GM19468 (cell line): Measurements from ENCODE around the gene MAP2K7.
"Not testable (repeated sequence)": the region's sequence is repeated elsewhere in the genome, so short reads cannot be mapped to it uniquely, and the experiment has no call there.

ENCODE experiments used
- ATAC-seq: cut with Tn5 transposase; IDR thresholded peaks from one replicate; pipeline ENCODE4 v1.9.1; 2021; ENCODE audit warnings: mild to moderate bottlenecking, moderate library complexity, moderate number of reproducible peaks; ENCODE audit not compliant: unreplicated experiment; ENCODE audit errors: extremely low read depth

Gene MAP2K7

DNA sequence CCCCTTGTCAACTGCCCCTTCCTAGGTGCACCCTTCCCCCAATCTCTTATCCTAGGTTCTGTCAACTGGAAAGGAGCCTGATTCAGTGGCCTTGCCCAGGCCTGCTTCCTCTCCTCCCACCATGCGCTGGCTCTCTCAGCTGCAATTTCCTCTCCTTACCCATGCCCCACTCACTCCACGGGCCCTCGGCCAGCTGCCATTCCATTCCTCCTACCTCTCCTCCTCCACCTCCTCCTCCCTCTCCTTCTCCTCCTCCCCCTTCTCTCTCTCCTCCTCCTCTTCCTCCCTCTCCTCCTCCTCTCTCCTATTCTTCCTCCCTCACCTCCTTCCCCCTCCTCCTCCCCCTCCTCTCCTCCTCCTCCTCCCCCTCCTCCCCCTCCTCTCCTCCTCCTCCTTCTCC, 49.4 kb downstream of the MAP2K7 start:
- no peak for ATAC-seq

DNA sequence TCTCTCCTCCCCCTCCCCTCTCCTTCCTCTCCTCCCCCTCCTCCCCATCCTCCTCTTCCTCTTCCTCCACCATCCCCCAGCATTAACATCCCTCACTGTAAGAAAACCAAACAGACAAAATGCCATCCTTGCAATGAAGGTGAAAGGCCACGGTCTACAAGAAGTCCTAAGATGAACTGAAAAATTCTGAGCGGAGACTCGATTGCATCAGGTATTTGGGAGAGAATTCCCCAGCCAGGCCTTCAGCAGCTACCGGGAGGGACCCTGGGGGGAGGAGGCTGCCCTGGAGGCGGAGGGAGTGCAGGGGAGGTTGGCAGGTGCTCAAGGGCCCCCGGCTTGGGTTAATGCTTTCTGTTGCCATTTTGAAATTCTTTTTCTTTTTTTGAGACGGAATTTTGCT, 49.9 kb downstream of the MAP2K7 start:
- ATAC-seq, result no peak

DNA sequence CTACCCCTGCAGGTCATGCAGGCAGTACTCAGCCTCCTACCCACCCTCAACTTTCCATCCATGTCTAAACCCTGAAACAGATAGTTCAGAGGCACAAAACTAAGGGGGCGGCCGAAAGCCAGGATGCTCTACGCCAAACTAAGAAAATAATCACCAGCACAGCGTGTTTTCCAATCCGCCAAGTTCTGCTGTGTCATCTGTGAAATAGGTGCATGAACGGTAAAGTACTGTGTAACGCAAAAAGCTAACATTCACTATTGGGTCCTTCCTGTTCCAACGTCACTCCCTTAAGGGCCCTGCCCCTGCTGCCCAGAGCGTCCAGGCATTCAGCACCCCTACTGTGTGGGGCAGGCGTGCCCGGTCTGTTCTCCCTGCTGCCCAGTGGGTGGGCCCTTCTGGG, 52.0 kb downstream of the MAP2K7 start:
- ATAC-seq, result no peak

DNA sequence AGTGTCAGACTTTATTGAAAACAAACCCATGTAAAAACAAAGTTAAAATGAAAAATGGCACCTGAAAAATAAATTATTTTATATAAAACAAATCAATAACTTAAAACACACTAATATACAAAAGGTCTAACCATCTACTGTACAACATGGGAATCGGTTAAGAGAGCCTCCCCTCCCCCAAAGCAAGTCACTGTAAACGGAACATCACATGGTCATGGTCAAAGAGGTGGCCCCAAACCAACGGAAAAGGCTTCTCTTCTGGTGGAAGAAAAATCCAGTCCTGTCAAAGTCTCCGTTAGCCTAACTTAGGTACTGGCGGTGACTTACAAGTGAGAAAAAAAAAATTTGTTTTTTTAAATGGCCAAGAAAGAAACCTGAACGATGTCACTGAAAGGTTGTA, 55.5 kb downstream of the MAP2K7 start:
- ATAC-seq, result no peak

DNA sequence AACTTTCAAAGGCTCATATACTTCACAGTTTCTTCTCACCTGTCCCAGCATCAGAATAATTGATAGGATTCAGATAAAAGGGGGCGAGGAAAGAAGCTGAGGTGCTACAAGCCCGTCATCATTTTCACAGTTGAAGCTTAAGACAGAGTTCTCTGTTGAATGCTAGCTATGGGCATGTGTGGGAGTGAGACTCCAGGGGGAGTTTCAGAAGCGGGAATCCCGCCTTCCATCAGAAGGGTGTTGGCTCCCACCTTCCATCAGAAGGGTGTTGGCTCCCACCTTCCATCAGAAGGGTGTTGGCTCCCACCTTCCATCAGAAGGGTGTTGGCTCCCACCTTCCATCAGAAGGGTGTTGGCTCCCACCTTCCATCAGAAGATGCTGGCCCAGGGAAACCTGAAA, 57.4 kb downstream of the MAP2K7 start:
- not testable (repeated sequence) for ATAC-seq

DNA sequence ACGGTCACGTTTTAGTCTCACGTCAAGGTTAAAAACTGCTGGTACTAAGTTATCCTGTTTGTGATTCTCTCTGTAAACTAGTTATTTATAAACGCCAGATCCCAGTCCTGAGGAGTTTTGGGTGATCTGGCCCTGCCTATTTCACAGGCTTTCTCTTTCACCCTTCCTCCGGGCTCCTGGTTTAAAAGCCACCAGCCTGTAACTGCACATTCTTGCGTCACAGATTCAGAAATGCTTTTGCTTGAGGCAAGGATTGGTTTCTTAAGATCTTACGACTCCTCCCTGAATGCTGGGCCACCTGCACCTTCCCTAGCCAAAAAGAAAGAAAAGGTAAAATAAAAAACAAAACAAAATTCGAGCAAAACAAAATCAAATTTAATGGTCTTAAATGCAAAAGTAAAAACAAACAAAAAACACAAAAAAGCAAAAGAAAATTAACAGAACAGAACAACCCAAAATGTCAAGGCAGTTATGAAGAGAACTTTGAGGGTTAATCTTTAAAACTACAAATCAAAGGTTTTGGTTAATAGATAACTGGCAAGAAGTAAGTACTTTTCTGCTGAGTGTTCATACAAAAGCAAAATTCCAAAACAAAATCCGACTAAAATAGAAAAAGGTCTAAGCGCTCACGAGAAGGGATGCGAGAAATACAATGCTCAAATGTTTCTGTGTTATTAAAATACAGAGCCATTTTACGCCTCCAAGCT, 58.4 kb downstream of the MAP2K7 start:
- no peak for ATAC-seq

DNA sequence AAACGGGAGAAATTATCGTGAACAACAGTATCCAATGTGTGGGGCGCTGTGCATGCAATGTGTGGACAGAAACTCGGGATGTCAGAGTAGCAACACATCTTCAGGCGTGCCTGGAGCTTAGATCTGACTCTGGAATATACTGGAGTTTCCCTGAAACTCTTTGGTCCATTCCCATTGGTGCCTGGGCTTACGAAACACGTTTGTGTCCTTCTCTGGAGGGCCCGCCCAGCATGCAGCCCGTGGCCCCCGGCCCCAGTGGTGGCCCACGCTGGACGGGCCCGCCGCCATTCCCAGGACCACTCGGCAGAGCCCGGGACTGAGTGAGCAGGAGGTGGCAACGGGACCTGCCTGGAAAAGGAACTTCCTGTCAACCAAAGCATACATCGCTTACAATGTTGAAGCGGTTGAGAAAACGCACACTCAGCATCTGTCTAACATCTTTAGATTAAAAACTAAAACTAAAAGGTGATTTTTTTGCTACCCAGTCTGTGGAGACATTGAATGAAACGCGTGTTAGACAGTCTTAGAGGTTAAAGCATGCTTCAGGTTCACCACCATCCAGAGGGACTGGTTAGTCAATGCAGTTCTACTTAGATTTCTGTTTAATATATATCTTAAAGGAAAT, 59.1 kb downstream of the MAP2K7 start:
- no peak for ATAC-seq

DNA sequence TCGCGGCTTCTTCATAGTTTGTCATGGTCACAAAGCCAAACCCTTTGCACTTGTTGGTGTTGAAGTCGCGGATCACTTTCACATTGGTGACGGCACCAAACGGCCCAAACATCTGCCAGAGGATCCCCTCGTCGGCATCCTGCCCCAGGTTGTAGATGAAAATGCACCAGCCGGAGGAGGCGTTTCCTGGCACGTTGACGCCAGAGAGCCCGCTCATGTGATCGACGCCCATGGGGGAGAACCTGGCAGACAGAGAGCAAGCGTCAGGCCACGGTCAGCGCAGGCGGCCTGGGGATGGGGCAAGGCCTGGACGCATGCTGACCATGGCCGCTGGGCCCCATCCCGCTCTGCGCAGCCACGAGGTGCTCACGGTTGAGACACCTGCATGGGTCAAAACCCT, 59.9 kb downstream of the MAP2K7 start:
- no peak for ATAC-seq
